ENCODE measurements around the gene ZFAND3.

The ZFAND3 gene

GRCh38 chr6:37916675-37917074 lies 97.1 kb downstream of the ZFAND3 start:
- no peak for DNase-seq (ENCODE audit: low spot score)
- no peak overlapping the region for H3K27ac ChIP-seq
- no peak for TF ChIP-seq CTCF (IDR thresholded peaks at IDR 0.05)
- H3K4me3 ChIP-seq: no peak overlapping the region

GRCh38 chr6:37917566-37917965 lies 98.0 kb downstream of the ZFAND3 start:
- DNase-seq (ENCODE audit: low spot score): no peak
- TF ChIP-seq CTCF (IDR thresholded peaks at IDR 0.05): no peak
- Histone ChIP-seq H3K27ac (no peak overlapping the region), H3K4me3 (no peak overlapping the region)

GRCh38 chr6:37919417-37920157 lies 100.1 kb downstream of the ZFAND3 start:
- no peak overlapping the region for H3K27ac ChIP-seq
- TF ChIP-seq CTCF (IDR thresholded peaks at IDR 0.05): no peak
- no peak for DNase-seq (ENCODE audit: low spot score)
- no peak overlapping the region for H3K4me3 ChIP-seq

GRCh38 chr6:37920667-37921066 lies 101.1 kb downstream of the ZFAND3 start:
- no peak for TF ChIP-seq CTCF (IDR thresholded peaks at IDR 0.05)
- no peak for DNase-seq (ENCODE audit: low spot score)
- Histone ChIP-seq H3K27ac (no peak overlapping the region), H3K4me3 (no peak overlapping the region)

GRCh38 chr6:37922563-37922962 lies 103.0 kb downstream of the ZFAND3 start:
- TF ChIP-seq CTCF (IDR thresholded peaks at IDR 0.05): no peak

GRCh38 chr6:37923514-37923913 lies 104.0 kb downstream of the ZFAND3 start:
- H3K4me3 ChIP-seq: no peak overlapping the region
- no peak for DNase-seq (ENCODE audit: low spot score)
- H3K27ac ChIP-seq: no peak overlapping the region
- TF ChIP-seq CTCF (IDR thresholded peaks at IDR 0.05): no peak

More at GRCh38 chr6:37922563-37922962, 103.0 kb downstream of the ZFAND3 start:
- no peak for DNase-seq (ENCODE audit: low spot score)
- no peak overlapping the region for H3K27ac ChIP-seq
- no peak overlapping the region for H3K4me3 ChIP-seq

GRCh38 chr6:37926661-37927060 lies 107.1 kb downstream of the ZFAND3 start:
- DNase-seq (ENCODE audit: low spot score): no peak
- no peak for TF ChIP-seq CTCF (IDR thresholded peaks at IDR 0.05)
- Histone ChIP-seq H3K27ac (no peak overlapping the region), H3K4me3 (no peak overlapping the region)
